Naive thymus-derived CD4-positive, alpha-beta T cell (primary cell): ENCODE measurements around the gene EMC10. TPM values are rescaled to one million over a fixed set of nuclear protein-coding genes. Genes with fewer than 3 reads are reported as not detected.

Experiments used
- polyA plus RNA-seq, 2 donors: library from polyadenylated mRNA; unstranded; fragments of 300-500 nt; fragmentation: Illumina TruSeq; gene quantifications; one replicate each; pipeline ENCODE4 v1.2.3, GENCODE V29; 2021
- total RNA-seq, 6 experiments: library from RNA in 5 of 6; stranded (reverse) in 5 of 6; gene quantifications; 1 replicate in 5 of 6; 2 replicates in 1 of 6; pipeline ENCODE4 v1.2.3 and lab custom pipeline; 2021 to 2026

EMC10 gene
- total and polyA plus RNA-seq, 7 experiments from 2014 or later, result 8.7 to 95.2 (median 82.9) TPM

Other genes with a start within 250 kb of the EMC10 start
- gene KCNC3, start 147.1 kb upstream of the EMC10 start, total RNA-seq, result 10 to 100 TPM in 1 of 5 experiments, 1 to 10 TPM in 4; 1.9 to 11.1 (median 2.4) TPM
- not detected for gene KCNC3, start 147.1 kb upstream of the EMC10 start, polyA plus RNA-seq
- gene NAPSA, start 110.9 kb upstream of the EMC10 start, total RNA-seq, result 1 to 10 TPM in 4 of 5 experiments, under 1 TPM in 1; 0.72 to 8.2 (median 4.5) TPM
- 1 to 10 TPM; 1.2 to 1.6 TPM for gene NAPSA, start 110.9 kb upstream of the EMC10 start, polyA plus RNA-seq
- 100 to 1,000 TPM in 4 of 5 experiments, 10 to 100 TPM in 1; 66.6 to 284 (median 114) TPM for gene NR1H2, start 100.0 kb upstream of the EMC10 start, total RNA-seq
- 100 to 1,000 TPM in 1 of 2 donors, 10 to 100 TPM in 1; 82.7 to 128 TPM for gene NR1H2, start 100.0 kb upstream of the EMC10 start, polyA plus RNA-seq
- gene POLD1, start 92.2 kb upstream of the EMC10 start, total RNA-seq, result 100 to 1,000 TPM in 1 of 5 experiments, 10 to 100 TPM in 4; 26.0 to 110 (median 40.8) TPM
- 10 to 100 TPM; 30.5 to 44.3 TPM for gene POLD1, start 92.2 kb upstream of the EMC10 start, polyA plus RNA-seq
- 1 to 10 TPM in 3 of 5 experiments, under 1 TPM in 2; 0.73 to 7.5 (median 1.5) TPM for gene SPIB, start 57.6 kb upstream of the EMC10 start, total RNA-seq
- under 1 TPM; 0.19 to 0.46 TPM for gene SPIB, start 57.6 kb upstream of the EMC10 start, polyA plus RNA-seq
- gene MYBPC2, start 43.6 kb upstream of the EMC10 start, total RNA-seq, result under 1 TPM in 2 of 5 experiments, not detected in 3; 0.39 to 0.92 TPM
- not detected for gene MYBPC2, start 43.6 kb upstream of the EMC10 start, polyA plus RNA-seq
- gene GARIN5A, start 341 bp downstream of the EMC10 start, total RNA-seq, result under 1 TPM in 4 of 5 experiments, not detected in 1; 0.59 to 0.93 (median 0.68) TPM
- gene GARIN5A, start 341 bp downstream of the EMC10 start, polyA plus RNA-seq, result 1 to 10 TPM in 1 of 2 donors, under 1 TPM in 1; 0.77 to 3.1 TPM
- 10 to 100 TPM; 13.0 to 45.9 (median 22.7) TPM for gene JOSD2, start 34.7 kb downstream of the EMC10 start, total RNA-seq
- gene JOSD2, start 34.7 kb downstream of the EMC10 start, polyA plus RNA-seq, result 10 to 100 TPM; 17.8 to 18.8 TPM
- gene ASPDH, start 37.4 kb downstream of the EMC10 start, total RNA-seq, result not detected
- not detected for gene ASPDH, start 37.4 kb downstream of the EMC10 start, polyA plus RNA-seq
- not detected for gene LRRC4B, start 91.9 kb downstream of the EMC10 start, total RNA-seq
- not detected for gene LRRC4B, start 91.9 kb downstream of the EMC10 start, polyA plus RNA-seq
- gene SYT3, start 163.4 kb downstream of the EMC10 start, total RNA-seq, result under 1 TPM in 2 of 5 experiments, not detected in 3; 0.13 TPM
- under 1 TPM; 0.16 to 0.47 TPM for gene SYT3, start 163.4 kb downstream of the EMC10 start, polyA plus RNA-seq
- under 1 TPM in 1 of 5 experiments, not detected in 4; 0.98 TPM for gene C19orf81, start 172.9 kb downstream of the EMC10 start, total RNA-seq
- 1 to 10 TPM in 1 of 2 donors, not detected in 1; 1.0 TPM for gene C19orf81, start 172.9 kb downstream of the EMC10 start, polyA plus RNA-seq
- gene SHANK1, start 243.3 kb downstream of the EMC10 start, total RNA-seq, result under 1 TPM in 2 of 5 experiments, not detected in 3; 0.64 to 0.69 TPM
- not detected for gene SHANK1, start 243.3 kb downstream of the EMC10 start, polyA plus RNA-seq
- gene CLEC11A, start 246.9 kb downstream of the EMC10 start, total RNA-seq, result 1 to 10 TPM in 4 of 5 experiments, under 1 TPM in 1; 0.36 to 4.6 (median 3.1) TPM
- 1 to 10 TPM; 2.4 to 6.4 TPM for gene CLEC11A, start 246.9 kb downstream of the EMC10 start, polyA plus RNA-seq